H1 (cell line): ENCODE results near the gene ADORA1. TPM values are rescaled to one million over a fixed set of nuclear protein-coding genes. Genes with fewer than 3 reads are reported as not detected.

Experiments
- EGR1 ChIP-seq: IDR thresholded peaks from 2 replicates; pipeline ENCODE4 v1.6.1; 2011; ENCODE audit warnings: low read depth, low read length, borderline replicate concordance
- JUN ChIP-seq: IDR thresholded peaks from 2 replicates; pipeline ENCODE4 v1.6.1; 2011; ENCODE audit warnings: low read depth, mild to moderate bottlenecking, improper control_type of control experiment, low read length
- SIX5 ChIP-seq: IDR thresholded peaks from 2 replicates; pipeline ENCODE4 v1.6.1; 2011; ENCODE audit warnings: mild to moderate bottlenecking, low read depth, low read length
- SUZ12 ChIP-seq: fragments of 200-600 bp; sonication (generic); IDR thresholded peaks from 2 replicates; pipeline ENCODE4 v1.6.1; 2012; ENCODE audit warnings: mild to moderate bottlenecking, inconsistent platforms, low read length, moderate library complexity, mixed read lengths
- YY1 ChIP-seq: IDR thresholded peaks from 2 replicates; pipeline ENCODE4 v1.6.1; 2011; ENCODE audit warnings: low read depth, mild to moderate bottlenecking, low read length
- ZNF274 ChIP-seq: IDR thresholded peaks from 2 replicates; pipeline ENCODE4 v1.7.0; 2012; ENCODE audit warnings: low read length, borderline replicate concordance; ENCODE audit errors: extremely low read depth
- polyA plus RNA-seq, 7 experiments: library from polyadenylated mRNA; depleted of rRNA in 3 of 7; stranded (reverse) in 5 of 7; unstranded in 2 of 7; fragments of >200 nt in 5 of 7; fragments of 200-250 nt in 2 of 7; gene quantifications; 1 replicate in 5 of 7; 2 replicates in 1 of 7; 4 replicates in 1 of 7; pipeline versions ENCODE4 v1.2.1 to v1.2.3, GENCODE V29; 2011 to 2013; ENCODE audit warnings: missing spikeins in 2 of 7, mixed read lengths in 2 of 7
- total RNA-seq: library from RNA; stranded (reverse); fragmentation: NEBNext Ultra II Directional; extraction: Animal tissue kit (Norgen Biotek cat#: 25700); gene quantifications from 2 replicates; pipeline ENCODE4 v1.2.1, GENCODE V29; 2021
- TF ChIP-seq, protein P1 (sequence below): IDR thresholded peaks from 2 replicates; pipeline ENCODE4 v1.6.1; 2011; ENCODE audit warnings: low read depth, mild to moderate bottlenecking, low read length; ENCODE audit not compliant: insufficient read depth

Gene ADORA1
- total and polyA plus RNA-seq, 2 of the 8 experiments (the other 6 are each of a cell fraction or from before 2014, with no cell fraction given) = 3.3 to 6.7 TPM

DNA sequence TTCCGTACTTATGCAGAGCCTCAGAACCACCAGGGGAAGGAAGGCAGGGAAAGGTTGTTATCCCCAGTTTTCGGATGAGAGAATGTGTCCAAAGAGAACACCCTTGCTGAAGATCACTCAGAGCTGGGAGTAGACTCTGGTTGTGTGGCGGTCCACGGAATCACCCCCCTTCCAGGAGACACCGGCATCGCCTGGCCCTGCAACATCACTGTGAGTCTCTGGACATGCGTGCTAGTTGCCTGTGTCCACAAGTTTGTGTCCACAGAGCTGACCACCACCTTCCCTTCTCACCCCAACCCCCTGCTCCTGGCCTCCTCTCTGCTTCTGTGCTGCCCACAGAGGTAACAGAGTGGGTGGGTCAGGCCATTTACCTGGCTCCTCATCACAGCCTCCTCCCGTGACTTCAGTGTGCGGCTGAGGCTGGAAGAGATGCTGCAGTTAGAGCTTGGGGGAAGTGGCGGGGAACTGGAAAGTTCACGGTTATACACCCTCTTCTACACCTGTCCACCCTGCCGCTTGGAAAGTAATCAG is 40.8 kb downstream of the ADORA1 start (continued):
- TF ChIP-seq SIX5 = no peak
- TF ChIP-seq EGR1 = no peak
- TF ChIP-seq, protein P1, sequence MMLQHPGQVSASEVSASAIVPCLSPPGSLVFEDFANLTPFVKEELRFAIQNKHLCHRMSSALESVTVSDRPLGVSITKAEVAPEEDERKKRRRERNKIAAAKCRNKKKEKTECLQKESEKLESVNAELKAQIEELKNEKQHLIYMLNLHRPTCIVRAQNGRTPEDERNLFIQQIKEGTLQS = no peak
- TF ChIP-seq SUZ12 = no peak
- TF ChIP-seq JUN = no peak
- TF ChIP-seq YY1 = no peak
- TF ChIP-seq ZNF274 = no peak
